ENCODE results near the gene DKK1. TPM values are rescaled to one million over a fixed set of nuclear protein-coding genes. Genes with fewer than 3 reads are reported as not detected.

The DKK1 gene
- total RNA-seq, 2 donors from 2014 or later = 12.0 to 28.9 TPM

- DNase-seq = no peak
- no peak overlapping the region for H3K27ac Mint-ChIP-seq
- Histone ChIP-seq H3K27me3 (ENCODE audit: control insufficient read depth, insufficient read depth, low read length, poor library complexity, severe bottlenecking) (no peaks in the 10 kb centered on the region), H3K27ac (ENCODE audit: low read depth, low read length) (no peak overlapping the region), H3K9ac (ENCODE audit: extremely low read depth, low read length, poor library complexity, severe bottlenecking) (no peak overlapping the region), H3K4me1 (ENCODE audit: control insufficient read depth, insufficient read depth, low read length) (peaks cover 3% of the 10 kb centered on the region), H3K36me3 (ENCODE audit: control insufficient read depth, insufficient read depth, low read length) (no peaks in the 10 kb centered on the region), H3K4me3 (ENCODE audit: low read length) (no peak overlapping the region), H3K9me3 (ENCODE audit: control insufficient read depth, low read length) (no peaks in the 10 kb centered on the region)
- H3K4me1 Mint-ChIP-seq = peaks cover 15% of the 10 kb centered on the region
- no peaks in the 10 kb centered on the region for H3K36me3 Mint-ChIP-seq (ENCODE audit: low read depth)
- no peaks in the 10 kb centered on the region for H3K9me3 Mint-ChIP-seq
- whole genome bisulfite sequencing, 2 experiments (ENCODE audit: insufficient coverage in 1 of 2, insufficient read length in 1 of 2) = 83 to 84% methylated on average over 1 to 3 of the region's 3 CpGs
- no peak for TF ChIP-seq CTCF (conservative IDR thresholded peaks at IDR 0.05)
- no peak overlapping the region for H3K4me3 Mint-ChIP-seq
- H3K27me3 Mint-ChIP-seq (ENCODE audit: insufficient read depth) = no peaks in the 10 kb centered on the region
Observed at GRCh38 chr10:52331638-52332364, 17.7 kb downstream of the DKK1 start.

GRCh38 chr10:52332815-52333214 is 18.7 kb downstream of the DKK1 start:
- WGBS, 2 experiments (ENCODE audit: insufficient coverage in 1 of 2, insufficient read length in 1 of 2) = 83 to 95% methylated on average over 2 to 4 of the region's 5 CpGs

GRCh38 chr10:52334595-52334994 is 20.5 kb downstream of the DKK1 start:
- peaks cover 21% of the 10 kb centered on the region for H3K4me1 Mint-ChIP-seq
- peaks cover 3% of the 10 kb centered on the region for H3K4me1 ChIP-seq (ENCODE audit: control insufficient read depth, insufficient read depth, low read length)
- H3K9ac ChIP-seq (ENCODE audit: extremely low read depth, low read length, poor library complexity, severe bottlenecking) = no peak overlapping the region
- H3K27me3 Mint-ChIP-seq (ENCODE audit: insufficient read depth) = no peaks in the 10 kb centered on the region
- no peak for DNase-seq
- H3K36me3 ChIP-seq (ENCODE audit: control insufficient read depth, insufficient read depth, low read length) = no peaks in the 10 kb centered on the region
- no peak overlapping the region for H3K4me3 ChIP-seq (ENCODE audit: low read length)
- 80% methylated on average over 1 of the region's 1 CpG; no CpG with 5 or more reads in 1 of the 2 experiments for WGBS, 2 experiments (ENCODE audit: insufficient coverage in 1 of 2, insufficient read length in 1 of 2)
- H3K27ac ChIP-seq (ENCODE audit: low read depth, low read length) = no peak overlapping the region
- H3K9me3 Mint-ChIP-seq = no peaks in the 10 kb centered on the region
- no peak overlapping the region for H3K27ac Mint-ChIP-seq
- no peaks in the 10 kb centered on the region for H3K36me3 Mint-ChIP-seq (ENCODE audit: low read depth)
- TF ChIP-seq CTCF (conservative IDR thresholded peaks at IDR 0.05) = no peak
- no peak overlapping the region for H3K4me3 Mint-ChIP-seq
- no peaks in the 10 kb centered on the region for H3K9me3 ChIP-seq (ENCODE audit: control insufficient read depth, low read length)
- no peaks in the 10 kb centered on the region for H3K27me3 ChIP-seq (ENCODE audit: control insufficient read depth, insufficient read depth, low read length, poor library complexity, severe bottlenecking)

More at GRCh38 chr10:52332815-52333214, 18.7 kb downstream of the DKK1 start:
- Mint-ChIP-seq H3K27ac (no peak overlapping the region), H3K4me1 (peaks cover 19% of the 10 kb centered on the region), H3K36me3 (ENCODE audit: low read depth) (no peaks in the 10 kb centered on the region), H3K4me3 (no peak overlapping the region), H3K27me3 (ENCODE audit: insufficient read depth) (no peaks in the 10 kb centered on the region), H3K9me3 (no peaks in the 10 kb centered on the region)
- DNase-seq = no peak
- Histone ChIP-seq H3K9ac (ENCODE audit: extremely low read depth, low read length, poor library complexity, severe bottlenecking) (no peak overlapping the region), H3K4me1 (ENCODE audit: control insufficient read depth, insufficient read depth, low read length) (peaks cover 3% of the 10 kb centered on the region), H3K27ac (ENCODE audit: low read depth, low read length) (no peak overlapping the region), H3K4me3 (ENCODE audit: low read length) (no peak overlapping the region), H3K9me3 (ENCODE audit: control insufficient read depth, low read length) (no peaks in the 10 kb centered on the region), H3K27me3 (ENCODE audit: control insufficient read depth, insufficient read depth, low read length, poor library complexity, severe bottlenecking) (no peaks in the 10 kb centered on the region), H3K36me3 (ENCODE audit: control insufficient read depth, insufficient read depth, low read length) (no peaks in the 10 kb centered on the region)
- no peak for TF ChIP-seq CTCF (conservative IDR thresholded peaks at IDR 0.05)
